CD4-positive, alpha-beta T cell treated with Interleukin-21 for 1 hour (primary cell): ENCODE measurements around the gene MYF6.

Experiments
- DNase-seq: peaks from one replicate; pipeline ENCODE4 v3.0.0-alpha.2; 2020

The MYF6 gene

DNA sequence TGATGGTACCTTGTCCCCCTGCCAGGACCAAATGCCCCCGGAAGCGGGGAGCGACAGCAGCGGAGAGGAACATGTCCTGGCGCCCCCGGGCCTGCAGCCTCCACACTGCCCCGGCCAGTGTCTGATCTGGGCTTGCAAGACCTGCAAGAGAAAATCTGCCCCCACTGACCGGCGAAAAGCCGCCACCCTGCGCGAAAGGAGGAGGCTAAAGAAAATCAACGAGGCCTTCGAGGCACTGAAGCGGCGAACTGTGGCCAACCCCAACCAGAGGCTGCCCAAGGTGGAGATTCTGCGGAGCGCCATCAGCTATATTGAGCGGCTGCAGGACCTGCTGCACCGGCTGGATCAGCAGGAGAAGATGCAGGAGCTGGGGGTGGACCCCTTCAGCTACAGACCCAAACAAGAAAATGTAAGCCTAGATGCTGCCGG lies 410 bp downstream of the MYF6 start:
- no peak for DNase-seq

DNA sequence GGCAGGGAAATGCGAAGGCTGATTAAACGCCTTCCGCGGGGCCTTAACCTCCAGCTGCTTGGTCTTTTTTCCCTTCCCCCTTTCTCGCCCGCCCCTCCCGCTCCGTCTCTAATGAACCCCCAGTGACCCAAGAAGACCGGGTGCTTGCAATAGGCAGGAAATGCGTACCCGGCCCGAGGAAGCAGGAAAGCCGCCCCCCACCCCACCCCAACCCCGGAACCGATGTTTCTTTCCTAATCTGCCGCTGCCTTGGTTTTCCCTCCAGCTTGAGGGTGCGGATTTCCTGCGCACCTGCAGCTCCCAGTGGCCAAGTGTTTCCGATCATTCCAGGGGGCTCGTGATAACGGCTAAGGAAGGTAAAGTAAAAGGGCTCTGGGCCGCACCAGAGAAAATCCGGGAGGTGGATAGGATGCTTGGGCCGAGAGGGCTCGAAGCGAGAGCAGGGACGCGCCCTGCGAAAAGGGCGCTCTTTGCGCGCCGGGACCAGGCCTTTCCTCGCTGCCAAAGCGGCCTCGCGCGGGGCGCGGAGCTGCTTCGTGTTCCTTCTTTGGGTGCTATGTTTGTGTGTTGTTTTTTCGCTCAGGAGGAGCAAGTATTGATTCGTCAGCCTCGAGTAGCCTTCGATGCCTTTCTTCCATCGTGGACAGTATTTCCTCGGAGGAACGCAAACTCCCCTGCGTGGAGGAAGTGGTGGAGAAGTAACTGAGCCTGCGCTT lies 983 bp downstream of the MYF6 start:
- no peak for DNase-seq

DNA sequence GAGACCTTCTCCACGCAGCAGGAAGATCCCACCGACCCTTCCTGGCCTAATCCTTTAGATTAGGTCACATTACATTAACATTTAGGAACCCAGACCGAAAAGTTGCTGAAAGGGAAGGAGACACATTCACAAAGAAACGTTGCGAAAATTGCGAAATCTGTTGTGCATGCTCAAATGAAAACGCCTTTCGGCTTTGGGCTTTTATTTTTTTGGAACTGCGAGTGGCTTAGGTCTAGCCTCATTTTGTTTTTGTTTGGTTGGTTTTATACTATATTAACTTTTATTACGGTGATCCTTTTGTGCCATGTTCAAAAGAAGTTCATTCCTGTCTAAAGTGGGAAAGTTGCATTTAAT lies 1.5 kb downstream of the MYF6 start:
- DNase-seq: no peak

GRCh38 chr12:80709811-80710726 lies 2.6 kb downstream of the MYF6 start:
- DNase-seq: no peak

- DNase-seq: no peak
Measured at GRCh38 chr12:80710727-80711449, 3.5 kb downstream of the MYF6 start.

DNA sequence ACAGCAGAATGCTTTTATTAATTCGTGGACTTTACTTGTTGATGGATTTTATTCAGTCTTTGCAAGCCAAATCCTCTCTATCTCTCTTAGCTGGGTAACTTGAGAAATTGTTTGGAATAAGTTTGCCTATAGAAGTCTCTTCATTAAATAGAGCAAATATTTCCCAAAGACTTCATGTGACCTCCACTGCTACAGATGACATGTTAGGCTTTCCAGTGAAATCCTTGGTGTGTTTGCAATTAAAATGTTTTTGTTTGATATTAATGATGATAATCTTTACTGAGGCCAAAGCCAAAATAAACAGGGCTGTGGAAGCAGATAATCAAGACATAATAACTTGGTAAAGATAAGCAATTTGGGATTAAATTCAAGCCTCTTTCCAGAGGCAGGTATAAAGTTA lies 4.4 kb downstream of the MYF6 start:
- DNase-seq: no peak

- no peak for DNase-seq
Measured at GRCh38 chr12:80712866-80713265, 5.4 kb downstream of the MYF6 start.

DNA sequence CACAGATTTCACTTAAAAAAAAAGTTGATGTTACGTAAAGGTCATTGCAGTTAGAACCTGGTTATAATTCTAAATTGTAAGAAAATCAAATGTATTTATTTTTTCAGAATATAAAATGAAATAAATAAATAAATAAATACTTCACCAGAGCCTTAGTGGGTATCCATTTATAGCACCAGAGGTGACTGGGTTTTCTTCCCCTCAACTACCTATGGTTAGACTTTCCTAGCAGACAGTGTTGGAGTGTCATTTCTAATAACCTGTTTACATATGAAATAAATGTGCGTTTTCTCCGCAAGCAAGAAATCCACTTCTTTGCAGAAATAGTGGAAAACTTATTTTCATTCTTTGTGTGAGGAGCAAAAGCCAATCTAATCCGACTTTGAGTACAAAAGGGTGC lies 6.0 kb downstream of the MYF6 start:
- DNase-seq: no peak

GRCh38 chr12:80714055-80714454 lies 6.6 kb downstream of the MYF6 start:
- no peak for DNase-seq

GRCh38 chr12:80714846-80715245 lies 7.4 kb downstream of the MYF6 start:
- DNase-seq: no peak

- DNase-seq: no peak
Measured at GRCh38 chr12:80715713-80716249, 8.3 kb downstream of the MYF6 start.

DNA sequence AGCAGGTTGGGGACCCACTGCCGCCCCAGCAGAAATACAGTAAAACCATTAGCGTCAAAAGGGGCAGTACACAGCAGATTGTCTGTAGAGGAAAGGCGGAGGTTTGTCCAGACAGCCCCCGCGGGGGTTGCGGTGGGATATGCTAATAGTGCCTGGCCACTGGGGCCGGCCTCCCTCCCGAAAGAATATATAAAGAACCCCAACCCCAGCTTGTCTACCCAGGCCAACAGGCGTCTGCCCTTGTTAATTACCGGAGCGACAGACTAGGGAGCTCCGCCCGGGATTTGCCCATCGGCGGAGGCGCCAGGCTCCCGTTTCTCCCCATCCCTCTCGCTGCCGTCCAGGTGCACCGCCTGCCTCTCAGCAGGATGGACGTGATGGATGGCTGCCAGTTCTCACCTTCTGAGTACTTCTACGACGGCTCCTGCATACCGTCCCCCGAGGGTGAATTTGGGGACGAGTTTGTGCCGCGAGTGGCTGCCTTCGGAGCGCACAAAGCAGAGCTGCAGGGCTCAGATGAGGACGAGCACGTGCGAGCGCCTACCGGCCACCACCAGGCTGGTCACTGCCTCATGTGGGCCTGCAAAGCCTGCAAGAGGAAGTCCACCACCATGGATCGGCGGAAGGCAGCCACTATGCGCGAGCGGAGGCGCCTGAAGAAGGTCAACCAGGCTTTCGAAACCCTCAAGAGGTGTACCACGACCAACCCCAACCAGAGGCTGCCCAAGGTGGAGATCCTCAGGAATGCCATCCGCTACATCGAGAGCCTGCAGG lies 9.4 kb downstream of the MYF6 start, which contains the start of gene MYF5:
MYF5 (plus strand) TSS at position 217 of the 774 bp plus-strand sequence; CDS start at position 369, 152 bp downstream.
- DNase-seq: no peak

GRCh38 chr12:80717856-80718255 lies 10.4 kb downstream of the MYF6 start:
- no peak for DNase-seq

- DNase-seq: no peak
Measured at GRCh38 chr12:80720516-80720915, 13.1 kb downstream of the MYF6 start.

DNA sequence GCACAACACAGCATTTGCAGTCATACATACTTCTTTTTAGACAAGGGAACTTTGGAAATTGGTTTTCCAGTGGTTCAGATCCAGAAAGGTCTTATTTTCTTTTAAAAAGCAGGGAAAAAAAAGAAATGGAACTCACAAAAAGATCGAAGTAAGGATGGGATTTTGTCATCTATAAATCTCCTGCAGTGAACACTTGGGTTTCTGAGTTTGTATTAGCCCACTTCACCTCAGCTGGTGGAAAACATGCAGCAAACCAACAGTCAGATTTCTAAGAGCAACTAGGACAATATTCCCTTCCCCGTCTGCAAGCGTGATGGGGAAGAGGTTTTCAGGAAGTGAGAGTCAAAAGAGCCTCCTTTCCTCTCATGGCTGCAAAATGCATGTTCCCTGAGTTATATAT lies 13.9 kb downstream of the MYF6 start:
- no peak for DNase-seq

GRCh38 chr12:80745851-80746505 lies 38.5 kb downstream of the MYF6 start:
- DNase-seq: no peak

- no peak for DNase-seq
Measured at GRCh38 chr12:80747800-80748199, 40.4 kb downstream of the MYF6 start.

DNA sequence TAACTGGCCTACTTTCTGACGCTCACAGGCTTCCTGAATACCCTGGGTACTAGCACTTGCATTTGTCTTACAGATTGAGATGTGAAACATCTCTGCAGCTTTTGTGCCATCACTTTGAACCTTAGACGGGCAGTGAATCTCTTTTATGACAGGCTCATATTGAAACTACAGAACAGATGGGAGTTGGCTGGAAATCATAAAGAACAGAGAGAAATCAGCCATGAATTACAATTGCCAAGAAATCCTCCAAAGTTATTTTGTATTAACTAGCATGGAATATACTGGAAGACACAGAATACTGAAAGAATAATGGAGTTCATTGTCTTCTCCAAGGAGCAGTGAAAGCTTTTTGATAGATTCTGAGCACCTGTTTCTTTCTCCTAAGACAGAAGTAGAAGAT lies 42.0 kb downstream of the MYF6 start:
- no peak for DNase-seq

DNA sequence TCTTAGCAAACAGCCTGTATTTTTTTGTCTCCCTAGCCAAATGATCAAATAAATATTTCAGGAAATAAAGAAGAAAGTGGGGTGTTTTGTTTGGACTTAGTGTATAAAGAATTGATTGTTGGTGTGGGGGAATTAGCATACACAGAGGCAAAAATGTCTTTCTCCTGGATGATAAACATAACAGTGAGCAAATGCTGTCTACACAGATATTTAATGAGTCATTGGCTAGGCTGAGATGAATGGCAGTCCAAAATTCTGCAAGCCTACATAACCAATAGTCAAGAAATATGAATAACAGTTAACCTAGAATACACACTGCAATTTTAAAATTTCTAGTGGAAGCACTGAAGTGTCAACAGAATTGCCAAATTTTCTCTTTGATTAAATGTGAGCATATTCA lies 45.0 kb downstream of the MYF6 start:
- no peak for DNase-seq

DNA sequence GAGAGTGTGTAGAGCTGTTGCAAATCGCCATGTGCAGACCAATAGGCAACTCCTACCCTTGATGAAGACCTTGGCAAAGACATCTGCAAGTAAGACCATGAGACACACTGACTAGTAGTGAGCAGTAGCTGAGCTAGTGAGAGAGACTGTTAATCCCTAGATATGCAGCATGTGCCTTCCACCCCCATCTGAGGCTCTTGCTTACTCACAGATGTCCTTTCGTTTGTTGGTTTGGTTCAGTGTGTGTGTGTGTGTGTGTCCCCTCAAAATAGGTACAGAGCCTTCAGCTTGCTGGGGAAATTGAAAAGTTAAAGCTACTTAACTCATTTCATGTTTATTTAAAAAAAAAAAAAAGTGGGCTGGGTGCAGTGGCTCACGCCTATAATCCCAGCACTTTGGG lies 46.8 kb downstream of the MYF6 start:
- DNase-seq: no peak

DNA sequence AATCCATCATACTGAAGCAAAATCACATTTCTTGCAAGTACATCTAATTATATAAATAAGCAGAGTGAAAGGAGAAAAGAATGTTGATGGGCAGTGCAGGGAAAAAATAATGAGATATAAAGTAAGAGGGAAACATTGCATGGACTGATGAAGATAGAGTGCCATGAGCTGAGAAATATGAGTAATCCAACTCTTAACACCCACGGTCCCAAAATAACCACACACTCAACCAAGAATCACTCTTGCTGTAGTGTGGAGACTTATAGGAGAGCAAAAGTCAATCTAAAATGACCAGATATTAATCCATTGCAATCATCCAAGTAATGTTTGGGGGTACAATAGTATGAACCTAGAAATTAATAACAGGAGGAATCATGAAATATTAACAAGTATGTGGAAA lies 49.4 kb downstream of the MYF6 start:
- DNase-seq: no peak
